MM.1S (cell line): ENCODE measurements around the gene TPT1.
"Not testable (repeated sequence)": the region's sequence is repeated elsewhere in the genome, so short reads cannot be mapped to it uniquely, and the experiment has no call there.

Experiments
- EZH2 ChIP-seq: fragments of 300-600 bp; sonication (generic); optimal IDR thresholded peaks from 2 replicates; pipeline ENCODE3; 2017; ENCODE audit warnings: low read depth, mild to moderate bottlenecking, antibody characterized with exemption, low read length, mixed read lengths
- EZH2phosphoT487 ChIP-seq: fragments of 300-600 bp; sonication (generic); IDR thresholded peaks from 2 replicates; pipeline ENCODE4 v1.6.1; 2018; ENCODE audit warnings: antibody characterized with exemption, low read length
- TF ChIP-seq, protein P1 (sequence below): fragments of 300-600 bp; sonication (generic); IDR thresholded peaks from 2 replicates; pipeline ENCODE4 v1.5.1; 2016; ENCODE audit warnings: antibody characterized with exemption, low read length, mixed read lengths

DNA sequence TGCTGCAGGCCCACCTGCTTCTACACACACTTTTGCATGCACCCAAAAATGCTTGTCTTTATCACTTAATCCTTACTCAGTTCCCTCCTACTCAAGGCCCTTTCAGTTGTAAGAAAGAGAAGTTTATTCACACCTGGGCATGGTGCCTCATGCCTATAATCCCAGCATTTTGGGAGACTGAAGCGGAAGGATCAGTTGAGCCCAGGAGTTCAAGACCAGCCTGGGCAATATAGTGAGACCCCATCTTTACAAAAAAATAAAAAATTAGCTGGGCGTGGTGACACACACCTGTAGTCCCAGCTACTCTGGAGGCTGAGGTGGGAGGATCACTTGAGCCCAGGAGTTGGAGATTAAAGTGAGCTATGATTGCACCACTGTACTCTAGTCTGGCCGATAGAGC is 42.4 kb downstream of the TPT1 start:
- TF ChIP-seq, protein P1, sequence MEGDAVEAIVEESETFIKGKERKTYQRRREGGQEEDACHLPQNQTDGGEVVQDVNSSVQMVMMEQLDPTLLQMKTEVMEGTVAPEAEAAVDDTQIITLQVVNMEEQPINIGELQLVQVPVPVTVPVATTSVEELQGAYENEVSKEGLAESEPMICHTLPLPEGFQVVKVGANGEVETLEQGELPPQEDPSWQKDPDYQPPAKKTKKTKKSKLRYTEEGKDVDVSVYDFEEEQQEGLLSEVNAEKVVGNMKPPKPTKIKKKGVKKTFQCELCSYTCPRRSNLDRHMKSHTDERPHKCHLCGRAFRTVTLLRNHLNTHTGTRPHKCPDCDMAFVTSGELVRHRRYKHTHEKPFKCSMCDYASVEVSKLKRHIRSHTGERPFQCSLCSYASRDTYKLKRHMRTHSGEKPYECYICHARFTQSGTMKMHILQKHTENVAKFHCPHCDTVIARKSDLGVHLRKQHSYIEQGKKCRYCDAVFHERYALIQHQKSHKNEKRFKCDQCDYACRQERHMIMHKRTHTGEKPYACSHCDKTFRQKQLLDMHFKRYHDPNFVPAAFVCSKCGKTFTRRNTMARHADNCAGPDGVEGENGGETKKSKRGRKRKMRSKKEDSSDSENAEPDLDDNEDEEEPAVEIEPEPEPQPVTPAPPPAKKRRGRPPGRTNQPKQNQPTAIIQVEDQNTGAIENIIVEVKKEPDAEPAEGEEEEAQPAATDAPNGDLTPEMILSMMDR, result not testable (repeated sequence)
- not testable (repeated sequence) for TF ChIP-seq EZH2, EZH2phosphoT487
